ENCODE data around the gene TSG101. TPM values are rescaled to one million over a fixed set of nuclear protein-coding genes. Genes with fewer than 3 reads are reported as not detected.

The TSG101 gene
- total and polyA plus RNA-seq, 12 donors: 33.1 to 263 (median 74.3) TPM

- intact Hi-C loops (cut with DNase I): no loop called here
Observed at GRCh38 chr11:18498039-18498438, 28.7 kb downstream of the TSG101 start.

GRCh38 chr11:18495703-18496102 is 31.0 kb downstream of the TSG101 start:
- intact Hi-C loops (cut with DNase I): no loop called here
- WGBS, 4 donors: 74 to 76% (median 76%) methylated on average over 4 of the region's 4 CpGs
- peaks cover 0 to 21% of the 10 kb centered on the region in 2 donors for H3K36me3 ChIP-seq (replicated peaks in 1 of 2)

More at GRCh38 chr11:18498039-18498438, 28.7 kb downstream of the TSG101 start:
- TF ChIP-seq POLR2A (IDR thresholded peaks at IDR 0.05) (no peak), CTCF (IDR thresholded peaks at IDR 0.05) (no peak)
- no peak for DNase-seq
- H3K27me3 ChIP-seq: no peaks in the 10 kb centered on the region
- H3K36me3 ChIP-seq (replicated peaks in 1 of 2): peaks cover 0 to 40% of the 10 kb centered on the region in 2 donors
- no peaks in the 10 kb centered on the region for H3K4me1 ChIP-seq (replicated peaks in 1 of 2)
- 88 to 100% (median 92%) methylated on average over 1 of the region's 1 CpG for WGBS, 4 donors
- H3K9me3 ChIP-seq (replicated peaks in 1 of 3): no peaks in the 10 kb centered on the region
- no peak overlapping the region for H3K4me3 ChIP-seq
- H3K27ac ChIP-seq: no peak overlapping the region

GRCh38 chr11:18495271-18495670 is 31.5 kb downstream of the TSG101 start:
- intact Hi-C loops (cut with DNase I): no loop called here
- Histone ChIP-seq H3K4me3 (no peak overlapping the region), H3K9me3 (replicated peaks in 1 of 3) (no peaks in the 10 kb centered on the region), H3K27ac (no peak overlapping the region), H3K36me3 (replicated peaks in 1 of 2) (peaks cover 0 to 20% of the 10 kb centered on the region in 2 donors), H3K27me3 (no peaks in the 10 kb centered on the region), H3K4me1 (replicated peaks in 1 of 2) (peaks cover 0 to 12% of the 10 kb centered on the region in 2 donors)
- DNase-seq: no peak
- no peak for TF ChIP-seq POLR2A (IDR thresholded peaks at IDR 0.05)
- no peak for TF ChIP-seq CTCF (IDR thresholded peaks at IDR 0.05)

More at GRCh38 chr11:18495703-18496102, 31.0 kb downstream of the TSG101 start:
- Histone ChIP-seq H3K4me1 (replicated peaks in 1 of 2) (peaks cover 0 to 12% of the 10 kb centered on the region in 2 donors), H3K9me3 (replicated peaks in 1 of 3) (no peaks in the 10 kb centered on the region), H3K4me3 (no peak overlapping the region), H3K27me3 (no peaks in the 10 kb centered on the region), H3K27ac (no peak overlapping the region)
- TF ChIP-seq POLR2A (IDR thresholded peaks at IDR 0.05): no peak
- TF ChIP-seq CTCF (IDR thresholded peaks at IDR 0.05): no peak
- DNase-seq: peak in 1 of 7 donors; percentile 5

- H3K27me3 ChIP-seq: no peaks in the 10 kb centered on the region
- peaks cover 0 to 12% of the 10 kb centered on the region in 2 donors for H3K36me3 ChIP-seq (replicated peaks in 1 of 2)
- H3K4me1 ChIP-seq (replicated peaks in 1 of 2): peaks cover 0 to 12% of the 10 kb centered on the region in 2 donors
- WGBS, 4 donors: 75 to 87% (median 78%) methylated on average over 4 of the region's 4 CpGs
- intact Hi-C loops (cut with DNase I): no loop called here
- H3K4me3 ChIP-seq: no peak overlapping the region
- no peak for DNase-seq
- no peak for TF ChIP-seq POLR2A (IDR thresholded peaks at IDR 0.05)
- no peak for TF ChIP-seq CTCF (IDR thresholded peaks at IDR 0.05)
- H3K27ac ChIP-seq: no peak overlapping the region
- H3K9me3 ChIP-seq (replicated peaks in 1 of 3): no peaks in the 10 kb centered on the region
Observed at GRCh38 chr11:18493310-18493709, 33.4 kb downstream of the TSG101 start.

Data from adrenal gland (tissue), 12 donors.